Vagina (tissue), 2 donors: ENCODE results near the gene SH2D6. TPM values are rescaled to one million over a fixed set of nuclear protein-coding genes. Genes with fewer than 3 reads are reported as not detected.

ENCODE experiments used
- DNase-seq, 2 donors: peaks; one replicate each; pipeline ENCODE4 v3.0.0-alpha.2; 2017; ENCODE audit errors: extremely low spot score in 2 of 2
- H3K27ac ChIP-seq: fragments of 200-600 bp; sonication (generic); one replicate; pipeline ENCODE4 v1.5.1; 2019
- H3K27me3 ChIP-seq: fragments of 200-600 bp; sonication (generic); one replicate; pipeline ENCODE4 v1.5.1; 2019
- H3K36me3 ChIP-seq, 2 donors: fragments of 200-600 bp; sonication (generic); one replicate each; pipeline ENCODE4 v1.5.1; 2017 to 2019
- H3K4me1 ChIP-seq: fragments of 200-600 bp; sonication (generic); one replicate; pipeline ENCODE4 v1.5.1; 2019
- H3K4me3 ChIP-seq, 2 donors: fragments of 200-600 bp; sonication (generic); 1 replicate in 1 of 2; 2 replicates in 1 of 2; pipeline ENCODE4 v1.5.1; 2016 to 2019
- H3K9me3 ChIP-seq: fragments of 200-600 bp; sonication (generic); one replicate; pipeline ENCODE4 v1.5.1; 2019
- POLR2A ChIP-seq, 2 donors: fragments of 450-650 bp; IDR thresholded peaks; one replicate each; pipeline ENCODE4 v1.6.1; 2017; ENCODE audit warnings: antibody characterized with exemption in 2 of 2, mild to moderate bottlenecking in 2 of 2, moderate library complexity in 2 of 2
- POLR2AphosphoS5 ChIP-seq, 2 donors: sonication (generic); formaldehyde crosslinking; IDR thresholded peaks; one replicate each; pipeline ENCODE4 v1.9.0; 2017; ENCODE audit warnings: antibody characterized with exemption in 2 of 2, mild to moderate bottlenecking in 2 of 2, low read depth in 1 of 2; ENCODE audit not compliant: insufficient read depth in 1 of 2
- intact Hi-C: fragments of 100-400 bp; cut with DNase I; formaldehyde crosslinking; loops from one replicate; pipeline ENCODE4 v1.15.1; 2023
- total RNA-seq: library from RNA; depleted of rRNA; stranded (reverse); fragments of >200 nt; gene quantifications from one replicate; pipeline ENCODE4 v1.2.3, GENCODE V29; 2016
- TF ChIP-seq, protein P1 (sequence below), 3 experiments: fragments of 450-650 bp in 2 of 3; fragments of 200-600 bp in 1 of 3; sonication (generic) in 1 of 3; IDR thresholded peaks; one replicate each; pipeline ENCODE4 v1.5.1; 2017 to 2019; ENCODE audit warnings: antibody characterized with exemption in 3 of 3, mild to moderate bottlenecking in 2 of 3, moderate library complexity in 2 of 3

Gene SH2D6
- total RNA-seq, 1 donor from 2014 or later = not detected

DNA sequence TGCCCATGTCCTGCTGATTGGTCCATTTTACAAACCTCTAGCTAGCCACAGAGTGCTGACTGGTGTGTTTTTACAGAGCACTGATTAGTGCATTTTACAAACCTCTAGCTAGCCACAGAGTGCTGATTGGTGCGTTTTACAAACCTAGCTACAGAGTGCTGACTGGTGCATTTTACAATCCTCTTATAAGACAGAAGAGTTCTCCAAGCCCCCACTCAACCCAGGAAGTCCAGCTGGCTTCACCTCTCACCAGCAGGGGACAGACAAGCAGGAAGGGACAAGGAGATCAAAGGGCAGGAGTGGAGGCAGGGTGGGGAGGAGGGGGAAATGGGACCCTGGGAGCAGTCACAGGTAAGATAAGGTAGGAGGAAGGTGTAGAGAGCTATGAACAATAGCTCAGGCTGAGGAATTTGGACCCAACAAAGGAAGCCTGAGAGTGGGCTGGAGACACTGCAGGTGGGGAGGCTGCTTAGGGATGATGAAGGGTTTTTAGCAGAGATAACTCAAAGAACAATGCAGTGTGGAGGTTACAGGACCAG is 37.1 kb downstream of the SH2D6 start:
- Histone ChIP-seq H3K4me3 (no peak overlapping the region), H3K27ac (no peak overlapping the region), H3K27me3 (no peaks in the 10 kb centered on the region), H3K4me1 (no peaks in the 10 kb centered on the region), H3K9me3 (no peaks in the 10 kb centered on the region), H3K36me3 (no peaks in the 10 kb centered on the region)
- intact Hi-C loops = no loop called here
- DNase-seq = no peak
- no peak for TF ChIP-seq POLR2A (IDR thresholded peaks at IDR 0.05)
- no peak for TF ChIP-seq POLR2AphosphoS5 (IDR thresholded peaks at IDR 0.05; ENCODE audit: insufficient read depth in 1 of 2, low read depth in 1 of 2)
- TF ChIP-seq, protein P1, sequence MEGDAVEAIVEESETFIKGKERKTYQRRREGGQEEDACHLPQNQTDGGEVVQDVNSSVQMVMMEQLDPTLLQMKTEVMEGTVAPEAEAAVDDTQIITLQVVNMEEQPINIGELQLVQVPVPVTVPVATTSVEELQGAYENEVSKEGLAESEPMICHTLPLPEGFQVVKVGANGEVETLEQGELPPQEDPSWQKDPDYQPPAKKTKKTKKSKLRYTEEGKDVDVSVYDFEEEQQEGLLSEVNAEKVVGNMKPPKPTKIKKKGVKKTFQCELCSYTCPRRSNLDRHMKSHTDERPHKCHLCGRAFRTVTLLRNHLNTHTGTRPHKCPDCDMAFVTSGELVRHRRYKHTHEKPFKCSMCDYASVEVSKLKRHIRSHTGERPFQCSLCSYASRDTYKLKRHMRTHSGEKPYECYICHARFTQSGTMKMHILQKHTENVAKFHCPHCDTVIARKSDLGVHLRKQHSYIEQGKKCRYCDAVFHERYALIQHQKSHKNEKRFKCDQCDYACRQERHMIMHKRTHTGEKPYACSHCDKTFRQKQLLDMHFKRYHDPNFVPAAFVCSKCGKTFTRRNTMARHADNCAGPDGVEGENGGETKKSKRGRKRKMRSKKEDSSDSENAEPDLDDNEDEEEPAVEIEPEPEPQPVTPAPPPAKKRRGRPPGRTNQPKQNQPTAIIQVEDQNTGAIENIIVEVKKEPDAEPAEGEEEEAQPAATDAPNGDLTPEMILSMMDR (IDR thresholded peaks at IDR 0.05) = no peak

DNA sequence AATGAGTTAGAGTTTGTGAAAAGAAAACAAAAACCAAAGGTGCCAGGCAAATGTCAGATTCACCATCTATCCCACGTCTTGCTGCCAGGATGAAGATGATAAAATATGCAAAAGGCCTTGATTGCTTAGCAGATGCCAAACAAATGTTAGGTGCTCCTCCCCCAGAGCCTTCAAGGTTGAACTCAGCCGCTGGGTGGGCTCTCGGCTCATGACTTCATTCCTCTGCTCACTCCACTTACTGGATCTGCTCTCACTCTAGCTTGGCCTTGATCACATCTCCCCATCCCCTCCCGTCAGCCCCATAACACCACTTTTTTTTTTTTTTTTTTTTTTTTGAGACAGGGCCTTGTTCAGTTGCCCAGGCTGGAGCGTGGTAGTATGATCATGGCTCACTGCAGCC is 38.5 kb downstream of the SH2D6 start:
- TF ChIP-seq POLR2AphosphoS5 (IDR thresholded peaks at IDR 0.05; ENCODE audit: insufficient read depth in 1 of 2, low read depth in 1 of 2) (no peak), POLR2A (IDR thresholded peaks at IDR 0.05) (no peak)
- TF ChIP-seq, protein P1 (IDR thresholded peaks at IDR 0.05) = no peak
- Histone ChIP-seq H3K27ac (no peak overlapping the region), H3K4me1 (no peaks in the 10 kb centered on the region), H3K27me3 (no peaks in the 10 kb centered on the region), H3K4me3 (no peak overlapping the region), H3K36me3 (no peaks in the 10 kb centered on the region), H3K9me3 (no peaks in the 10 kb centered on the region)
- intact Hi-C loops = no loop called here
- DNase-seq = no peak

DNA sequence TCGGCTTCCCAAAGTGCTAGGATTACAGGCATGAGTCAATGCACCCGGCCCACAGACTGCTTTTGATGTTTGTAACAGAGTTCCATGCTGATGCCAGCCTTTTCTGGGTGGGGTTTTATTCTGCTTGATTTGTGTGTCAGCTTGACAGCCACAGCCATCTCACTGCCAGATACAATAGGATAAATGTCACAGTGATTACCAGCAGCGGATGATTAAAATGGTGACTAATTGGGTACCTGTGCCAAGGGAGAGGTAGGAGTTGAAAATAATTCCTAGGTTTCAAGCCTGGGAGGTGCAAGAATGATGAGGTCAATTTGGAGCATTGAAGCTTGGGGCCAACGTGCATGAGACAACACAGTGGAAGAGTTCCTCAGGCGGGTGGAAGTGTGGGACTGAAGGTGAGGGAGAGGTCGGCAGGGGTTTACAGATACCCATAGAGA is 39.4 kb downstream of the SH2D6 start:
- H3K4me3 ChIP-seq = no peak overlapping the region
- no peak for DNase-seq
- no peaks in the 10 kb centered on the region for H3K27me3 ChIP-seq
- peak overlapping the region; percentile 28 for H3K27ac ChIP-seq
- H3K36me3 ChIP-seq = no peaks in the 10 kb centered on the region
- no peaks in the 10 kb centered on the region for H3K4me1 ChIP-seq
- intact Hi-C loops = no loop called here
- TF ChIP-seq, protein P1 (IDR thresholded peaks at IDR 0.05) = no peak
- peak in 1 of 2 donors; percentile 70 for TF ChIP-seq POLR2AphosphoS5 (IDR thresholded peaks at IDR 0.05; ENCODE audit: insufficient read depth in 1 of 2, low read depth in 1 of 2)
- H3K9me3 ChIP-seq = no peaks in the 10 kb centered on the region

DNA sequence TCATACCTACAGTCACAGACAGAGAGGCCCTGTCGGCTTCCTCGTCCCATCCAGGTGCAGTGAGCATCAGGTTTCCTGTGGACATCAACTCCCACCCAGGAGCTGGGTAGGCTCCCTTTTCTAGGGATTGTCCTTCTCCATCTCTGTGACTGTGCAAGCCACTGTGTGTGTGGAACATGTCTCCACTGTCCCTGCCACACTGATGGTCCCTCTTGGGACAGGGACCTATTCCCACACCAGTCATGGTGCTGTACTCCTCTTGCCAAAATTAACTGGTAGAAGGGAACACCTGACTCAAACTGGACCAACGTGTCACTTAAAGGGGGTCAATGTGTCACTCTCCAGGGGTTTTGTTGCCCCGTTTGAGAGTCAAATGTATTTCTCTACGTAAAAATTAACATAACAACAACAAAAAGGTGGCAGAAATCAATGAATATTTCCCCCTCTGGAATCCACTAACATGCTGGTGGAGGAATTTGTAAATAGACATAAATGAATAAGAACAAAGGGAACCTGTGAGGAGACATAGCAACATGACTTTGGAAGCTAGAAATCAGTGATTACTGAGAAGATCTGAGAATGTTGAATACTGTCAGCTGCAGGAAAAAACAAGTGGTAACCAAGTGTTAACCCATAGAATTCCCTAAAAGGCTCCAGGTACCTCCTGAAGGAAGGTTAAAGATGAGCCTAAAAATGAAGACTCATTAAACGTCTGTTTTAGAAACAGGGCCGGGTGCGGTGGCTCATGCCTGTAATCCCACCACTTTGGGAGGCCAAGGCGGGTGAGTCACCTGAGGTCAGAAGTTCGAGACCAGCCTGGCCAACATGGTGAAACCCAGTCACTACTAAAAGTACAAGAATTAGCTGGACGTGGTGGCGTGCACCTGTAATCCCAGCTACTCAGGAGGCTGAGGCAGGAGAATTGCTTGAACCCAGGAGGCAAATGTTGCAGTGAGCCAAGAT is 40.4 kb downstream of the SH2D6 start:
- TF ChIP-seq, protein P1 (IDR thresholded peaks at IDR 0.05) = no peak
- TF ChIP-seq POLR2A (IDR thresholded peaks at IDR 0.05) = no peak
- no peak for TF ChIP-seq POLR2AphosphoS5 (IDR thresholded peaks at IDR 0.05; ENCODE audit: insufficient read depth in 1 of 2, low read depth in 1 of 2)
- no peaks in the 10 kb centered on the region for H3K4me1 ChIP-seq
- H3K27ac ChIP-seq = peak overlapping the region; percentile 28
- DNase-seq = no peak
- H3K4me3 ChIP-seq = no peak overlapping the region
- intact Hi-C loops = no loop called here
- no peaks in the 10 kb centered on the region for H3K9me3 ChIP-seq
- no peaks in the 10 kb centered on the region for H3K36me3 ChIP-seq
- H3K27me3 ChIP-seq = no peaks in the 10 kb centered on the region

DNA sequence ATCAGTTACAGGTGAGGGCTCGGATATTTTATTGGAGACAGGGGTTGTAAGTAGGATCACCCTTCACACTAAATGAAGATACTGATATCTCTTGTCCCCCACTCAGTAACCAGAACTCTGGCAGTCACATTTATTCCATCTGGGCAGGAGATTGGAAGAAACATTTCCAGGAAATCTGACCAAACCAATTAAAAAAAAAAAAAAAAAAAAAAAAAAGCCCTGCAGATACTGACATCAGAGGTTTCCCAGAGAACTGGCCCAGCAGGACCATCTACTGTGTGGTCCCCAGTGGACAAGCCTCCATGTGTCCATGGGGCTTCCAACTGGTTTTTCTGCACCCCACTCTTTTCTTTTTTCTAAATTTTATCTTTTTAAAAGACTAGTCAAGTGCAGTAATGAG is 41.3 kb downstream of the SH2D6 start:
- no peaks in the 10 kb centered on the region for H3K9me3 ChIP-seq
- intact Hi-C loops = no loop called here
- DNase-seq = no peak

More for the DNA sequence above, 41.3 kb downstream of the SH2D6 start:
- H3K36me3 ChIP-seq = no peaks in the 10 kb centered on the region
- no peaks in the 10 kb centered on the region for H3K4me1 ChIP-seq
- no peak overlapping the region for H3K27ac ChIP-seq
- H3K27me3 ChIP-seq = no peaks in the 10 kb centered on the region
- no peak overlapping the region for H3K4me3 ChIP-seq
- TF ChIP-seq, protein P1 (IDR thresholded peaks at IDR 0.05) = no peak
- no peak for TF ChIP-seq POLR2A (IDR thresholded peaks at IDR 0.05)
